Large intestine (tissue), 3 donors: Measurements from ENCODE around the gene KCNIP2. TPM values are rescaled to one million over a fixed set of nuclear protein-coding genes. Genes with fewer than 3 reads are reported as not detected.
A peak's percentile ranks its signal among the peaks of the same experiment; 100 is the strongest.

Experiments used
- DNase-seq, 2 donors: peaks; one replicate each; pipeline versions ENCODE4 v3.0.0 to v3.0.0-alpha.2; 2013
- H3K27ac ChIP-seq: one replicate; pipeline ENCODE4 v1.5.1; 2013; ENCODE audit warnings: low read length
- H3K27me3 ChIP-seq: 2 replicates; pipeline ENCODE4 v1.6.1; 2013; ENCODE audit warnings: low read length; ENCODE audit not compliant: control insufficient read depth, insufficient read depth
- H3K36me3 ChIP-seq: 2 replicates; pipeline ENCODE4 v1.6.1; 2013; ENCODE audit warnings: low read length; ENCODE audit not compliant: control insufficient read depth, insufficient read depth
- H3K4me1 ChIP-seq: one replicate; pipeline ENCODE4 v1.6.1; 2013; ENCODE audit warnings: low read length; ENCODE audit not compliant: control insufficient read depth, insufficient read depth
- H3K4me3 ChIP-seq: one replicate; pipeline ENCODE4 v1.5.1; 2013; ENCODE audit warnings: low read length
- H3K9me3 ChIP-seq: one replicate; pipeline ENCODE4 v1.6.1; 2013; ENCODE audit warnings: mild to moderate bottlenecking, low read depth, low read length, moderate library complexity; ENCODE audit not compliant: control insufficient read depth
- WGBS: methylation state at CpG from one replicate; pipeline ENCODE4 v1.1.5; 2013; ENCODE audit warnings: low lambda C conversion rate; ENCODE audit not compliant: insufficient coverage; 5-methylcytosine and 5-hydroxymethylcytosine counted together
- polyA plus RNA-seq: library from polyadenylated mRNA; unstranded; fragments of 120-200 nt; gene quantifications from one replicate; pipeline ENCODE4 v1.2.1, GENCODE V29; 2013

Gene KCNIP2
- polyA plus RNA-seq, 1 donor: 21.2 TPM

DNA sequence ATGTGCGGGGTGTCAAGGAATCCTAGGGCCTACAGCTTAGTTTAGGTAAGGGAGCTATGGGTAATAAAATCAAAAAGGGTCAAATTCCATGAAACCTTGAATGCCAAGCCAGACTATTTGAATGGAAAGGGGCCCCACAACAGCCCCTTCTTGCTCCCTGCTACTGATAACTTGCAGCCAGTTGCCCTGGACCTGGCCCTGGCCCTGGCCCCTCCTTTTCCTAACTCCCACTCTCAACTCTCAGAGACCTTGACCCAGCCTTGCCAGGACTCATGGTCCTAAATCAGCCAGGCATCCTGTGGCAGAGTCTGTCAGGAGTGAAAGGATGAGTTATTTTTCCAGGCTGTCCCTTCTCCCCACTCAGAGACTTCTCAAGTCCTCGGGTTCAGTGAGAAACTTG, 5.9 kb downstream of the KCNIP2 start:
- H3K4me1 ChIP-seq: peaks cover 44% of the 10 kb centered on the region
- no CpG with 5 or more reads among the region's 2 CpGs for WGBS
- peak overlapping the region; percentile 78 for H3K27ac ChIP-seq
- H3K36me3 ChIP-seq: no peaks in the 10 kb centered on the region
- no peak overlapping the region for H3K4me3 ChIP-seq
- no peaks in the 10 kb centered on the region for H3K27me3 ChIP-seq
- DNase-seq: peak; percentile 80 to 93
- H3K9me3 ChIP-seq: no peaks in the 10 kb centered on the region

DNA sequence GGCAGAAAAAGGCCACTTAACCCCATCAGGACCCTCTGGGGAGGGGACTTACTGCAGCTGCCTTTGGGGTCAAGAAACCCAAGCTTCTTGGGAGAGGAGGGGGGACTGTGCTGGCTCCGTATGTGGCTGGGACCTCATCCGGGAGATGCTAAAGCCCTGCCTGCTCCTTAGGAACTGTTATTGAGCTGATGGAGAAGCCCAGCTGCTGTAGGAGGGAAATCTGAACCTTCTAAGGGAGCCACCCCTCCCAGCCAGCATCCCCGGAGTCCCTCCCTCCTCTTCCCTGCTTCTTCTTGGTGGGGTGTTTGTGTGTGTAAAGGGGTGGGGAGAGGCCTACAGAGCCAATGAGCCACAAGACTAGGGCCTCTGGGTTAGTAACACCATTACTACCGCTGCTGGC, 8.2 kb downstream of the KCNIP2 start:
- H3K27ac ChIP-seq: no peak overlapping the region
- H3K9me3 ChIP-seq: no peaks in the 10 kb centered on the region

DNA sequence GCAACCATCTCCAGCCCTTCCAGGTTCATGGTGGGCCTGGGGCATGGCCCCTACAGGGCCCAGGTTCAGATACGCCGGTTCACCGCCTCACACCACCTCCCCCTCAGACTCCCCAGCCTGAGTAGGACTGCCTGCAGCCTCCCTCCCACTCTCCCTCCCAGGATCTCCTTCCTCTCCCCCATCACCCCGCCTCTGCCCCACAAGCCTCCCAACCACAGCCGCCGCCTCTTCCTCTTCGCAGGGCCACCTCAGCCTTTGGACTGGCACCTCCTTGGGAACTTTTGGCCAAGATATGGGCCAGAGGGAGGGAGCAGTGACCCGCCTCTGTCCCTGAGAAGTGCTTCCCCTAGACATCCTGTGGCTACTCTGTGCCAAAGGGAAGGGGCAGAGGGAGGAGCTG, 9.3 kb downstream of the KCNIP2 start:
- no peak for DNase-seq
- H3K27ac ChIP-seq: no peak overlapping the region
- no peak overlapping the region for H3K4me3 ChIP-seq
- no peaks in the 10 kb centered on the region for H3K36me3 ChIP-seq
- no peaks in the 10 kb centered on the region for H3K27me3 ChIP-seq
- H3K4me1 ChIP-seq: peaks cover 52% of the 10 kb centered on the region
- no CpG with 5 or more reads among the region's 8 CpGs for WGBS
- no peaks in the 10 kb centered on the region for H3K9me3 ChIP-seq

More for the DNA sequence above, 8.2 kb downstream of the KCNIP2 start:
- no CpG with 5 or more reads among the region's 4 CpGs for WGBS
- H3K4me1 ChIP-seq: peaks cover 50% of the 10 kb centered on the region
- DNase-seq: no peak
- no peaks in the 10 kb centered on the region for H3K27me3 ChIP-seq
- no peak overlapping the region for H3K4me3 ChIP-seq
- no peaks in the 10 kb centered on the region for H3K36me3 ChIP-seq

DNA sequence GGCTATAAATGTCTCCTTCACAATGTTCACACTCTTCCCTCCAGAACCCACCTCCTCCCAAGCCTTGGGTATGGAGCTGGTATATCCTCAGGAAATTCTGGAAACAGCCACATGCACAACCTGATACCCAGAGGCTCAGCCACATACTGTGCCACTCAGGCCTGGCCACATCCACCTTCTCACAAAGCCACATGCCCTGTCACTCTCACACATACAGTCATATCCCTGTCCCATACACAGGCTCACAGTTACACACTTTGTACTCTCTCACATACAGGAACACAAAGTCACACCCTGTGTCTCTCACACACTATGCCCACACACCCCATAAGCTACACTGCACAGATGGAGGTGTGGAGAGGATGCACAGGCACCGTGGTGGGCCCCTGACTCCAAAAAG, 10.1 kb downstream of the KCNIP2 start:
- peaks cover 51% of the 10 kb centered on the region for H3K4me1 ChIP-seq
- no peaks in the 10 kb centered on the region for H3K9me3 ChIP-seq
- no CpG with 5 or more reads among the region's 1 CpG for WGBS
- no peak overlapping the region for H3K4me3 ChIP-seq
- no peaks in the 10 kb centered on the region for H3K36me3 ChIP-seq
- no peak overlapping the region for H3K27ac ChIP-seq
- H3K27me3 ChIP-seq: no peaks in the 10 kb centered on the region
- DNase-seq: no peak

DNA sequence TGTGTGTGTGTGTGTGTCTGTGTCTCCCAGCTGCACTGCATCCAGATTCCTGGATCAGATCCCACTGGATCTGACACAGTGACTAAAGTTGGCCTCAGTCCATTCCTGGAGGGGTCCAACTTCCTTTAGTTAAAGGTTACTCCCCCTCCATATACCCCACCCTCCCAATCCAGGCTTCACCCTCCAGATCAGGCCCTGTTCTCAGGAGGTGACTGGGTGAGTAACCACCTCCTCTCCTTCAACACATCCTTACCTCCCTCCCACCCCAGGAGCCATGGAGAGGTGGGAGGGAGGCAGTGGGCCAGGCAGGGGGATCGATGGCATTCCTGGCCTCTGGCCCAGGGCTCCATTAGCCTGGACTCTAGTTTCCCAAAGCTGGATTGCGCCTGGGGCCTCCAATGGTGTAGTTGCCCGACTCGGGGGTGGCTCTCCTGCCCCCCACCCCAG, 11.3 kb downstream of the KCNIP2 start:
- Histone ChIP-seq H3K4me1 (peaks cover 41% of the 10 kb centered on the region), H3K9me3 (no peaks in the 10 kb centered on the region), H3K27me3 (no peaks in the 10 kb centered on the region), H3K27ac (no peak overlapping the region), H3K36me3 (peaks cover 8% of the 10 kb centered on the region), H3K4me3 (no peak overlapping the region)
- WGBS: no CpG with 5 or more reads among the region's 4 CpGs
- no peak for DNase-seq

DNA sequence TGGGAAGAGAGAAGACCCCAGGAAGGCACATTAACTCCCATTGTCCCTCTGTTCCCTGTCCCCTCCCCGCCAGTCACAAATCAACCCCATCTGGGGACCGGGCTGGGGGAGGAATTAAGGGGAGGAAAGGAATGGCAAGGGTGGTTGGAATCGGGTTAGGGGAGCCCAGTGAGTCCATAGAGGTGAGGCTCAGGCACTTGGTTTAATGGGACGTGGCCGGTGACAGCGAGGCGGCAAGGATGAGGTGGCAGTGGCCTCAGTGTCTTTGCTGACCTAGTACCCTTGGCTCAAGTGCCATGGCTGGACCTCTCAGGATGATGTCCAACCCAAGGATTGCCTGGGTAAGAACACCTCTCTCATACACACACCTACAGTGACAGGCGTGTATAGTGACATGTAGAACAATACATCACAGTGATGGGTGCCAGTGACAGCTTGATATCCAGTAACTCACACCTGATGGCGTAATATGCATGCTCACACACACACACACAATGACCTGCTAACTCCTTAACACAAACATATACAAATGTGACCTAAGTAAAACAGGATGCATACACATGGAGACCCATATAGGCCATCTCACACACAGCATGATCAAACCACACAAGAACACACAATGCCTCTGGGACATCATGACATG, 12.3 kb downstream of the KCNIP2 start:
- no CpG with 5 or more reads among the region's 9 CpGs for WGBS
- no peak for DNase-seq
- H3K4me3 ChIP-seq: peak overlapping the region; percentile 51
- H3K27me3 ChIP-seq: no peaks in the 10 kb centered on the region
- H3K4me1 ChIP-seq: peaks cover 33% of the 10 kb centered on the region
- H3K36me3 ChIP-seq: peaks cover 17% of the 10 kb centered on the region
- H3K9me3 ChIP-seq: no peaks in the 10 kb centered on the region
- H3K27ac ChIP-seq: peak overlapping the region; percentile 88

DNA sequence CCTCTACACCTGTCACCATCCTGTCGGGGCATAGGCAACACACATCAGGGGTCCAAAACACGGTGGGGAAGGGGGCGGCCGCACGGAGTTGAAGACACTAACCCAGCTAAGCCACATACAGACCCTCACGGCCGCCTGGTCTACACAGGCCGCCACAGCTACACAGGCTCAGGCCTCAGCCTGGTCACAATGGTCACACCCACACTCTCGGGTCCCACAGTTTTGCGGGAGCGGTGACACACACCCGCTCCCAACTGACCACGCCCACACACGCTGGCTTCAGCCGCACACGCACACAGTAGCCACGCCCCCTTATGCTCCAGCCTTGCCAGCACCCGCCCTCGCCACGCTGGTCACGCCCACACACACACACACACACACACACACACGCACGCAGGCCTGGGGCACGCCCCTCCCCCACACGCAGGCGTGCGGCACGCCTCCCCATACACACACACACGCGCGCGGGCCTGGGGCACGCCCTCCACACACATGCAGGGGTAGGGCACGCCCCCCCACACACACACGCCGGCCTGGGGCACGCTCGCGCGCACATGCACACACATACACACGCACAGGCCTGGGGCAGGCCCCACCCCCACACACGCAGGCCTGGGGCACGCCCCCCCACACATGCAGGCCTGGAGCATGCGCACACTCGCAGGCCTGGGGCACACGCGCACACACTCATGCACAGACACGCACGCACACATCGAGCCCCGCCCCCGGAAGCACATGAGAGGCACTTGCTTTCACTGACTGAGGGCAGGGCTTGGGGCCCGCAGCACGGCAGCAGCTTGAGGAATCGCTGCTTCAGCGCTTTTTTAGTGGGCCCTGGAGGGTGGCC, 13.1 kb downstream of the KCNIP2 start:
- WGBS: no CpG with 5 or more reads among the region's 56 CpGs
- peak overlapping the region; percentile 51 for H3K4me3 ChIP-seq
- DNase-seq: peak; percentile 94 to 95
- no peaks in the 10 kb centered on the region for H3K27me3 ChIP-seq
- H3K9me3 ChIP-seq: no peaks in the 10 kb centered on the region
- H3K27ac ChIP-seq: peak overlapping the region; percentile 88
- peaks cover 21% of the 10 kb centered on the region for H3K36me3 ChIP-seq
- peaks cover 32% of the 10 kb centered on the region for H3K4me1 ChIP-seq

DNA sequence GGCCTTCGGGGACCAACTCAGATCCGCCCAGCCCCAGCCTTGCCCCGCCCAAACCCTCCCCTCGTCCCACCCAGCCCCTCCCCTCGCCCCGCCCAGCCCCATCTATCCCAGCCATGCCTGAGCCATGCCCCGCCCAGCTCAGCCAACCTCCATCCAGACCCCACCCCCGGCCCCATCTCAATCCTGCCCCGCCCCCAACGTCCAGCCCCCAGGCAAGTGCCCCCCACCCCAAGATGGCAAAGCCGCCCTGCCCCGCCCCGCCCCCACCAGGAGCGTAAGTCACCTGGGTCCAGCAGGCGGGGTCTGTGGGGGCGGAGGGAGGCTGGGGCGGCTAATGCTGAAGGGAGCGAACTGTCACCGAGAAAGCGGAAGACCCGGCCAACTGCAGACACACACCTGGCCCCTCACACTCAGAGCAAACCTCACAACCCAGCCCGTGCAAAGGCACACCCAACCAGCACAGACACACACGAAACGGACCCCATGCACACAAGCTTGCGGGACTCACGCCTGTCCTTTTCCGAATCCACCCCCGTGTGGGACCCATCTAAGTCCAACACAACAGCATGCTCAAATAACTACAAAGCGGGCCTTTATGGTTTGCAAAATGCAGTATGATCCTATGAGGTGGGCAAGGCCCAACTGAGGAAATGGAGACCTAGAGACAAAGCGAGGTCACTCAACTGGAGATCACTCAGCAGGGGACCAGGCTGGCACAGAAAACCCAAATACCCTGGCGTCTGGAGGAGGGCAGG, 13.9 kb downstream of the KCNIP2 start:
- WGBS: no CpG with 5 or more reads among the region's 31 CpGs
- no peaks in the 10 kb centered on the region for H3K9me3 ChIP-seq
- H3K4me1 ChIP-seq: peaks cover 32% of the 10 kb centered on the region
- H3K27me3 ChIP-seq: no peaks in the 10 kb centered on the region
- peak overlapping the region; percentile 88 for H3K27ac ChIP-seq
- peaks cover 28% of the 10 kb centered on the region for H3K36me3 ChIP-seq
- peak overlapping the region; percentile 51 for H3K4me3 ChIP-seq
- peak in 1 of 2 donors; percentile 69 for DNase-seq

DNA sequence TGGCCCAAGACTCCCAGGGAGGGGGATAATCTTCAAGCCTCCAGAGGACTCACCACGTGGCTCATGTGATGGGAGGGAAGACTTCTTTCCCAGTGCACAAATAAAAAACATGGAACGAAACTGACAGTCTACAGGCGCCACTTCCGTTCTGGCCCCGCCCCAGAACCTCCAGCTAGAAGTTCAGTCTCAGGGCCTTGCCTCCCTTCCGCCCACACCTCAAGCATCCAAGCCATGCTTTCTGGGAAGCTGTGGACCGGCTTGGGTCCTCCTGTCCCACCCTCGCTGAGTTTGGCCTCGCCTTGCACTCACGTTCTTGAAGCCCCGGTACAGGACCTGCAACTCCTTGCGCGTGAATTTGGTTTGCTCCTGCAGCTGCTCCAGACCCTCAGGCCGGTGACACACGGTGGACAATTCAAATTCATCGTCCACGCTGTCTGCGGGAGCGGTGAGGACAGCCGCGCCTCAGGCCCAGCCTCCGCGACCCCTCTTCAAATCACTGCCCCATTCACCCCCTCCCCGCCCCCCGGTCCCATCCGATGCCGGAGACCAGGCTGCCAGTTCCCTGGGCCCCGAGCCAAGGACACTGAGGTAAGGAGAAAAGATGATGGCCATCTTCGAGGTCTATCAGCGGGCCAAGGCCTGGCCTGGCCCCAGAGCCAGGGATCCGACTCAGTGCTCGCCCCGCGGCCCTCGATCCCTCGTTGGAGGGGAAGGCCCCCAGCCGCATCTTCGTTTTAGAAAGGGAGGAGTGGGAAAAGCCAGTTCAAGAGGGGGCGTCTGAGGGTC, 14.6 kb downstream of the KCNIP2 start:
- no CpG with 5 or more reads among the region's 39 CpGs for WGBS
- peaks cover 29% of the 10 kb centered on the region for H3K4me1 ChIP-seq
- H3K27me3 ChIP-seq: no peaks in the 10 kb centered on the region
- no peak for DNase-seq
- H3K27ac ChIP-seq: peak overlapping the region; percentile 8
- peaks cover 29% of the 10 kb centered on the region for H3K36me3 ChIP-seq
- H3K4me3 ChIP-seq: peak overlapping the region; percentile 29
- no peaks in the 10 kb centered on the region for H3K9me3 ChIP-seq
